Neural progenitor cell (in vitro differentiated cells): ENCODE data around the gene PPM1L.

ENCODE experiments used
- EZH2phosphoT487 ChIP-seq: fragments of 200-600 bp; sonication (generic); IDR thresholded peaks from 2 replicates; pipeline ENCODE4 v1.6.1; 2017; ENCODE audit warnings: antibody characterized with exemption
- TF ChIP-seq, protein P1 (sequence below): fragments of 200-600 bp; sonication (generic); IDR thresholded peaks from 2 replicates; pipeline ENCODE4 v1.5.1; 2017; ENCODE audit warnings: antibody characterized with exemption, mild to moderate bottlenecking

DNA sequence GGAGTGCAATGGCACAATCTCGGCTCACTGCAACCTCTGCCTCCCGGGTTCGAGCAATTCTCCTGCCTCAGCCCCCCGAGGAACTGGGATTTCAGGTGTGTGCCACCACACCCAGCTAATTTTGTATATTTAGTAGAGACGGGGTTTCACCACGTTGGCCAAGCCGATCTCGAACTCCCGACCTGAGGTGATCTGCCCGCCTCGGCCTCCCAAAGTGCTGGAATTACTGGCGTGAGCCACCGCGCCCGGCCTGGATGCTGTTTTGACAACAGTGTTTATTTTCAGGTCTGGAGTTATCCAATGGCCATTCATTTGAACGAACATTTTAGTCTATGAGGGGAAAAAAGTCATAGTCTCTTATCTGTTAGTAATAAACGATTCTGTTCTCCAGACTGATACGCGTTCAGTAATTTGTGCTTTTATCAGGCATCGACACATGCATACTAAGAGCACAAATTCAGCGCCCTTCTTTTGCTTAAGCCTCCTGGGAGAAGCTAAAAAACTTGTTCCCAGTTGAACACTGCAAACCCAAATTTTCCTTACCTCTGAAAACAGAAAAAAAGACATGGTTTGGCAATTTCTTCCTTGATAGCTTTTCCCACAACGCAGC, 347.9 kb downstream of the PPM1L start:
- TF ChIP-seq, protein P1, sequence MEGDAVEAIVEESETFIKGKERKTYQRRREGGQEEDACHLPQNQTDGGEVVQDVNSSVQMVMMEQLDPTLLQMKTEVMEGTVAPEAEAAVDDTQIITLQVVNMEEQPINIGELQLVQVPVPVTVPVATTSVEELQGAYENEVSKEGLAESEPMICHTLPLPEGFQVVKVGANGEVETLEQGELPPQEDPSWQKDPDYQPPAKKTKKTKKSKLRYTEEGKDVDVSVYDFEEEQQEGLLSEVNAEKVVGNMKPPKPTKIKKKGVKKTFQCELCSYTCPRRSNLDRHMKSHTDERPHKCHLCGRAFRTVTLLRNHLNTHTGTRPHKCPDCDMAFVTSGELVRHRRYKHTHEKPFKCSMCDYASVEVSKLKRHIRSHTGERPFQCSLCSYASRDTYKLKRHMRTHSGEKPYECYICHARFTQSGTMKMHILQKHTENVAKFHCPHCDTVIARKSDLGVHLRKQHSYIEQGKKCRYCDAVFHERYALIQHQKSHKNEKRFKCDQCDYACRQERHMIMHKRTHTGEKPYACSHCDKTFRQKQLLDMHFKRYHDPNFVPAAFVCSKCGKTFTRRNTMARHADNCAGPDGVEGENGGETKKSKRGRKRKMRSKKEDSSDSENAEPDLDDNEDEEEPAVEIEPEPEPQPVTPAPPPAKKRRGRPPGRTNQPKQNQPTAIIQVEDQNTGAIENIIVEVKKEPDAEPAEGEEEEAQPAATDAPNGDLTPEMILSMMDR = no peak
- no peak for TF ChIP-seq EZH2phosphoT487
